Neuronal stem cell (in vitro differentiated cells): Measurements from ENCODE around the gene ELANE.

Source experiments
- DNase-seq: peaks from one replicate; pipeline ENCODE4 v3.0.0-alpha.2; 2013; ENCODE audit warnings: low spot score
- H2AFZ ChIP-seq: one replicate; pipeline ENCODE4 v1.6.1; 2013; ENCODE audit warnings: mild to moderate bottlenecking, low read length, inconsistent platforms
- H2AK5ac ChIP-seq: 2 replicates; pipeline ENCODE4 v1.6.1; 2013; ENCODE audit warnings: low read depth, mild to moderate bottlenecking, inconsistent platforms, low read length, moderate library complexity, mixed read lengths
- H2BK120ac ChIP-seq: 2 replicates; pipeline ENCODE4 v1.6.1; 2013; ENCODE audit warnings: low read depth, mild to moderate bottlenecking, inconsistent platforms, low read length, moderate library complexity, mixed read lengths
- H2BK12ac ChIP-seq: one replicate; pipeline ENCODE4 v1.6.1; 2013; ENCODE audit warnings: low read length, inconsistent platforms
- H2BK15ac ChIP-seq: 2 replicates; pipeline ENCODE4 v1.6.1; 2013; ENCODE audit warnings: mild to moderate bottlenecking, low read length, inconsistent platforms, mixed read lengths
- H2BK5ac ChIP-seq: one replicate; pipeline ENCODE4 v1.6.1; 2013; ENCODE audit warnings: inconsistent platforms, mild to moderate bottlenecking, low read length, moderate library complexity
- H3K14ac ChIP-seq: one replicate; pipeline ENCODE4 v1.6.1; 2013; ENCODE audit warnings: low read length, inconsistent platforms
- H3K18ac ChIP-seq: 2 replicates; pipeline ENCODE4 v1.6.1; 2013; ENCODE audit warnings: low read length, inconsistent platforms
- H3K23ac ChIP-seq: 2 replicates; pipeline ENCODE4 v1.6.1; 2013; ENCODE audit warnings: low read depth, mild to moderate bottlenecking, mixed read lengths, low read length, inconsistent platforms; ENCODE audit not compliant: poor library complexity
- H3K27ac ChIP-seq: replicated peaks from 3 replicates; pipeline ENCODE4 v1.5.1; 2013; ENCODE audit warnings: low read length, inconsistent platforms
- H3K27me3 ChIP-seq, 3 experiments: 2 replicates each; pipeline ENCODE4 v1.6.1; 2013; ENCODE audit warnings: low read length in 3 of 3, mild to moderate bottlenecking in 2 of 3, inconsistent platforms in 1 of 3, low read depth in 1 of 3, mixed read lengths in 1 of 3, moderate library complexity in 1 of 3; ENCODE audit not compliant: control insufficient read depth in 3 of 3, insufficient read depth in 3 of 3
- H3K36me3 ChIP-seq, 2 donors: replicated peaks in 1 of 2; 2 replicates each; pipeline ENCODE4 v1.6.1; 2013; ENCODE audit warnings: low read length in 2 of 2; ENCODE audit not compliant: control insufficient read depth in 2 of 2, insufficient read depth in 2 of 2
- H3K4ac ChIP-seq: 2 replicates; pipeline ENCODE4 v1.6.1; 2013; ENCODE audit warnings: inconsistent platforms, mild to moderate bottlenecking, low read length, moderate library complexity
- H3K4me1 ChIP-seq, 2 donors: 1 replicate in 1 of 2; 2 replicates in 1 of 2; pipeline ENCODE4 v1.6.1; 2013; ENCODE audit warnings: low read length in 2 of 2, low read depth in 1 of 2; ENCODE audit not compliant: control insufficient read depth in 2 of 2, insufficient read depth in 1 of 2
- H3K4me2 ChIP-seq: one replicate; pipeline ENCODE4 v1.6.1; 2013; ENCODE audit warnings: mild to moderate bottlenecking, low read length, inconsistent platforms; ENCODE audit not compliant: insufficient read depth, poor library complexity, severe bottlenecking
- H3K4me3 ChIP-seq, 2 donors: 2 replicates each; pipeline ENCODE4 v1.5.1; 2013; ENCODE audit warnings: low read length in 2 of 2, mild to moderate bottlenecking in 2 of 2, inconsistent platforms in 1 of 2, moderate library complexity in 1 of 2
- H3K79me1 ChIP-seq: one replicate; pipeline ENCODE4 v1.6.1; 2013; ENCODE audit warnings: low read depth, mild to moderate bottlenecking, inconsistent platforms, low read length, moderate library complexity
- H3K9ac ChIP-seq: one replicate; pipeline ENCODE4 v1.6.1; 2013; ENCODE audit warnings: mild to moderate bottlenecking, low read depth, low read length, inconsistent platforms; ENCODE audit not compliant: poor library complexity
- H3K9me3 ChIP-seq, 2 donors: replicated peaks in 1 of 2; 2 replicates each; pipeline versions ENCODE3 to v1.6.1; 2013; ENCODE audit warnings: low read length in 2 of 2, mild to moderate bottlenecking in 2 of 2, inconsistent platforms in 1 of 2, low read depth in 1 of 2, mixed read lengths in 1 of 2, moderate library complexity in 1 of 2; ENCODE audit not compliant: control insufficient read depth in 2 of 2, insufficient read depth in 1 of 2
- H4K8ac ChIP-seq: one replicate; pipeline ENCODE4 v1.6.1; 2013; ENCODE audit warnings: low read depth, mild to moderate bottlenecking, inconsistent platforms, low read length, moderate library complexity
- H4K91ac ChIP-seq: one replicate; pipeline ENCODE4 v1.6.1; 2013; ENCODE audit warnings: low read length, low read depth, mild to moderate bottlenecking, inconsistent platforms; ENCODE audit not compliant: poor library complexity
- WGBS, 2 donors: extraction: QIAGEN DNeasy Blood & Tissue Kit; methylation state at CpG; one replicate each; pipeline ENCODE4 v1.1.7; 2013; ENCODE audit warnings: missing lambda C conversion rate in 2 of 2, mixed read lengths in 1 of 2; ENCODE audit not compliant: insufficient read length in 2 of 2, insufficient replicate concordance in 1 of 2; ENCODE audit errors: extremely low coverage in 2 of 2; 5-methylcytosine and 5-hydroxymethylcytosine counted together

ELANE gene

DNA sequence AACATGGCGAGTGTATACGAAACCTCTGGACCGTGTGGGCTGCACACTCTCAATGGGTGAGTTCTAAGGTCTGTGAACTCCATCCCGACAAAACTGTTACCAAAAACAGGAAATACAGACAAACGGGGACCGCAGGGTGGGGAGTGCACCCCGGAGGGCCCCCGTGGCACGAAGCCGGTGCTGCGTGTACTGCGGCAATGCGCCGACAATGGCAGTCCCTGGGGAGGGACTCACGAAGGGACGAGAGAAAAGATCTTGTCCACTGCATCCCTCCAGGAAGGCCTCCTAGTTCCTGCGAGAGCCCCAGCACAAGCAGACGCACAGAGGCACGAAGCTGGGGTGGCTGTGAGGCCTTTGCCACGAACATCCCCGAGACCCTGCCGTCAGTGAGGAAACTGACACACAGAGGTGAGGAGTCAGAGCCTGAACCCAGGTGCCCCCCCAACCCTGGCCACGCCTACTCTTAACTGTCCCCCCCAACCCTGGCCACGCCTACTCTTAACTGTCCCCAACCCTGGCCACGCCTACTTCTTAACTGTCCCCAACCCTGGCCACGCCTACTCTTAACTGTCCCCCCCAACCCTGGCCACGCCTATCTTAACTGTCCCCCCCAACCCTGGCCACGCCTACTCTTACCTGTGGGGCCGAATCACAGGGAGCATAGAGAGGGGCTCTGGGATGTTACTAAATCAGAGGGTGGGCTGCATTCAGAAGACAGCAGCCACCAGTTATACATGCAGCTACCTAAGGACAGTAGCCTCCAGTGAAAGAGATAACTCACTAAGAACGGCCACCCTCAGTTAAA is 36.7 kb downstream of the ELANE start:
- no peak overlapping the region for H2BK15ac ChIP-seq
- peak overlapping the region; percentile 53 for H2BK5ac ChIP-seq
- no peak overlapping the region for H2AK5ac ChIP-seq
- no peak overlapping the region for H4K91ac ChIP-seq
- no peak overlapping the region for H3K4me2 ChIP-seq
- H3K9ac ChIP-seq, result peak overlapping the region; percentile 21
- H3K36me3 ChIP-seq, result peaks cover 33 to 70% of the 10 kb centered on the region in 2 donors
- no peak overlapping the region for H3K4me3 ChIP-seq
- H3K4ac ChIP-seq, result no peak overlapping the region
- H3K18ac ChIP-seq, result no peak overlapping the region
- H3K23ac ChIP-seq, result no peak overlapping the region
- peaks cover 0 to 2% of the 10 kb centered on the region in 2 donors for H3K9me3 ChIP-seq
- H2BK120ac ChIP-seq, result no peak overlapping the region
- H2BK12ac ChIP-seq, result no peak overlapping the region
- no peak overlapping the region for H4K8ac ChIP-seq
- no peak overlapping the region for H2AFZ ChIP-seq
- H3K27ac ChIP-seq, result no peak overlapping the region
- no peaks in the 10 kb centered on the region for H3K4me1 ChIP-seq
- no peak overlapping the region for H3K14ac ChIP-seq
- peaks cover 16% of the 10 kb centered on the region for H3K79me1 ChIP-seq
- DNase-seq, result no peak
- no CpG with 5 or more reads among the region's 30 CpGs for WGBS, 2 donors
- no peaks in the 10 kb centered on the region for H3K27me3 ChIP-seq

DNA sequence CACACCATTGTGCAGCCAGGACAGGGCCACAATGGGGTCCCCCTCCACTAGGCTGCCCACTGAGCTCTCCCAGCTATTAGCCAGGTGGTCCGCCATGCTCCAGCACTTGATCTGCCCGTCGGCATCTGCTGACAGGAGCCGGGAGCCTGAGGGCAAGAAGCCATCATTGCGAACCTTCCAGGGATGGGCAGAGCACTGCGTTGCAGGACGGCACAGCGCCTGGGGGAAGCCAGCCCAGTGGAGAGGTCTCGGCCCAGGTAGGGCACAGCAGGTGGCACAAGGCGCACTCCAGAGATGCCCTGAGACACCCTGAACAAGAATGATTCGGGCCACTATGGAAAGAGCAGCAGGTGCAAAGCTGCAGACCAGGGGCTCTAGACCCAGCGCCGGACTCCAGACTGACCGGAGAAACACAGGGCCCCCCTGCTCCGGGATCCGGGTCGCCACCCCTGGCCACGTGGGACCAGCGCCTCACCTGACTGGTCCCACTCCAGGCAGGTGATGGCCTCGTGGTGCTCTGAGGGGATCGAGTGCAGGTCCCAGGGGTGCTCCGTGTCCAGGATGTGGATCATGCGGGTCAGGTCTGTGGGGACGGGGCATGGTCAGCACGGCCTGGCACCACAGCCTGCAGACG is 37.7 kb downstream of the ELANE start:
- no peak overlapping the region for H2BK12ac ChIP-seq
- no peaks in the 10 kb centered on the region for H3K4me1 ChIP-seq
- WGBS, 2 donors, result no CpG with 5 or more reads among the region's 26 CpGs
- H3K18ac ChIP-seq, result no peak overlapping the region
- no peak overlapping the region for H3K4me3 ChIP-seq
- no peak overlapping the region for H3K4ac ChIP-seq
- H3K23ac ChIP-seq, result no peak overlapping the region
- no peak overlapping the region for H4K8ac ChIP-seq
- no peak for DNase-seq
- H3K9ac ChIP-seq, result no peak overlapping the region
- no peak overlapping the region for H2BK15ac ChIP-seq
- H3K14ac ChIP-seq, result no peak overlapping the region
- H3K27me3 ChIP-seq, result no peaks in the 10 kb centered on the region
- peaks cover 16% of the 10 kb centered on the region for H3K79me1 ChIP-seq
- H2BK5ac ChIP-seq, result peak overlapping the region; percentile 53
- no peak overlapping the region for H4K91ac ChIP-seq
- peak overlapping the region; percentile 74 for H2AK5ac ChIP-seq
- no peak overlapping the region for H2AFZ ChIP-seq
- no peak overlapping the region for H3K4me2 ChIP-seq
- peaks cover 31 to 60% of the 10 kb centered on the region in 2 donors for H3K36me3 ChIP-seq
- H3K27ac ChIP-seq, result no peak overlapping the region
- no peak overlapping the region for H2BK120ac ChIP-seq
- H3K9me3 ChIP-seq, result peaks cover 0 to 2% of the 10 kb centered on the region in 2 donors

DNA sequence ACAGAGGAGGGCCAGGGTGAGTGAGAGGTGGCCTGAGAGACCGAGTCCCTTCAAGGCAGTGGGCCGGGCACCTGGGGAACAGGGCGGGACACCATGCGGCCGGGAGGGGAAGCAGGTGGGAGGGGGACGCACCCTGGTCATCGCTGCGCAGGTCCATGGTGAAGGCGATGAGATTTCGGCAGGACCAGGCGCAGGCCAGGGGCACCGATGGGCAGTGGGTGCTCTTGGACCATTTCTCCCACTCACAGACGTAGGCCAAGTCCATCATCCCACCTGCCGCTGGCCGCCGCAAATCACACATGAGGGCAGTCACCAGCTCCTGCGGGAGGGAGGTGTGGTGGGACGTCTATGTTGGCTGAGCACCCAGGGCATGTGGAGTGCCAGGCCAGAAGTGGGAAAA is 38.7 kb downstream of the ELANE start:
- Histone ChIP-seq H3K79me1 (peaks cover 13% of the 10 kb centered on the region), H4K91ac (no peak overlapping the region), H3K27me3 (no peaks in the 10 kb centered on the region), H2AK5ac (no peak overlapping the region), H4K8ac (no peak overlapping the region), H3K14ac (no peak overlapping the region), H3K18ac (no peak overlapping the region), H3K4me3 (peak overlapping the region in 1 of 2 donors; percentile 29), H3K36me3 (peaks cover 26 to 50% of the 10 kb centered on the region in 2 donors), H3K9me3 (peaks cover 0 to 2% of the 10 kb centered on the region in 2 donors), H3K4me2 (no peak overlapping the region), H3K23ac (no peak overlapping the region), H2AFZ (no peak overlapping the region), H3K4ac (no peak overlapping the region), H2BK15ac (no peak overlapping the region), H3K27ac (no peak overlapping the region), H3K4me1 (no peaks in the 10 kb centered on the region), H2BK5ac (no peak overlapping the region), H2BK12ac (no peak overlapping the region), H3K9ac (peak overlapping the region; percentile 4), H2BK120ac (no peak overlapping the region)
- no CpG with 5 or more reads among the region's 18 CpGs for WGBS, 2 donors
- no peak for DNase-seq
